Measurements from ENCODE around the gene COL25A1. TPM values are rescaled to one million over a fixed set of nuclear protein-coding genes. Genes with fewer than 3 reads are reported as not detected.

COL25A1 gene
- total RNA-seq, 1 experiment from 2014 or later = not detected

GRCh38 chr4:109123951-109124350, 178.5 kb downstream of the COL25A1 start:
- intact Hi-C loops (cut with micrococcal nuclease) = no loop called here
- Histone ChIP-seq H3K27ac (ENCODE audit: low read depth, low read length) (no peak overlapping the region), H3K4me3 (replicated peaks in 1 of 2; ENCODE audit: low read depth in 1 of 2, low read length in 2 of 2) (no peak overlapping the region), H3K4me1 (ENCODE audit: control insufficient read depth in 1 of 2, insufficient read depth in 2 of 2, low read length in 2 of 2) (no peaks in the 10 kb centered on the region), H3K4me2 (ENCODE audit: low read length) (no peak overlapping the region), H2AFZ (ENCODE audit: low read depth, low read length, poor library complexity, severe bottlenecking) (no peak overlapping the region), H3K9me2 (ENCODE audit: insufficient read depth) (no peaks in the 10 kb centered on the region), H3K9me3 (ENCODE audit: control insufficient read depth in 1 of 2, insufficient read depth in 1 of 2, low read depth in 1 of 2, low read length in 2 of 2) (no peaks in the 10 kb centered on the region), H4K20me1 (ENCODE audit: insufficient read depth) (no peaks in the 10 kb centered on the region), H3K27me3 (ENCODE audit: insufficient read depth, low read length) (peaks cover 45% of the 10 kb centered on the region), H3K79me2 (ENCODE audit: insufficient read depth, low read length) (no peaks in the 10 kb centered on the region), H3K36me3 (ENCODE audit: control insufficient read depth in 1 of 2, insufficient read depth in 2 of 2, low read length in 2 of 2) (no peaks in the 10 kb centered on the region), H3K9ac (ENCODE audit: low read length) (no peak overlapping the region)
- no peak for ATAC-seq
- ChIA-PET RAD21 (ENCODE audit: low non-redundant PET in 1 of 2, low total read pairs in 2 of 2, uncharacterized antibody in 2 of 2, unreplicated experiment in 2 of 2) (no interaction called here), CTCF (no interaction called here), POLR2A (interaction anchor here (1.0 kb wide), 1 partner anchor 20 kb away, joined by 3 read pairs; no protein-coding TSS in a partner anchor)
- BruUV-seq (replicated peaks) = no TSS peak
- no peak for TF ChIP-seq POLR2A (IDR thresholded peaks at IDR 0.05; ENCODE audit: borderline replicate concordance, extremely low read depth, insufficient read depth, insufficient read length)
- TF ChIP-seq RAD21 (IDR thresholded peaks at IDR 0.05; ENCODE audit: low read depth) = no peak
- TF ChIP-seq EZH2phosphoT487 (IDR thresholded peaks at IDR 0.05; ENCODE audit: borderline replicate concordance) = no peak
- no peak for TF ChIP-seq SIN3A (IDR thresholded peaks at IDR 0.05; ENCODE audit: low read depth)
- no peak for TF ChIP-seq SP1 (IDR thresholded peaks at IDR 0.05; ENCODE audit: low read depth)
- no peak for DNase-seq (ENCODE audit: low read depth, low spot score)

DNA sequence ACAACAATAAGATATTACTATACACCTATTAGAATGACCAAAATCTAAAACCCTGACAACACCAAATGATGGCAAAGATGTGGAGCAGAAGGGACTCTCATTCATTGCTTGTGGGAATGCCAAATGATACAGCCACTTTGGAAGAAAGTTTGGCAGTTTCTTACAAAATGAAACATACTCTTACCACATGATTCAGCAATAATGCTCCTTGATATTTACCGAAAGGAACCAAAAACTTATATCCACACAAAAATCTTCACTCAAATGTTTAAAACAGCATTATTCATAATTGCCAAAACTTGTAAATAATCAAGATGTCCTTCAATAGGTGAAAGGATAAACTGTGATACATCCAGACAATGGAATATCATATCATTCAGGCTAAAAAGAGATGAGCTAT, 180.9 kb downstream of the COL25A1 start:
- BruUV-seq (replicated peaks) = no TSS peak
- Histone ChIP-seq H3K27me3 (ENCODE audit: insufficient read depth, low read length) (peaks cover 54% of the 10 kb centered on the region), H3K36me3 (ENCODE audit: control insufficient read depth in 1 of 2, insufficient read depth in 2 of 2, low read length in 2 of 2) (no peaks in the 10 kb centered on the region), H3K9ac (ENCODE audit: low read length) (no peak overlapping the region), H3K79me2 (ENCODE audit: insufficient read depth, low read length) (no peaks in the 10 kb centered on the region), H4K20me1 (ENCODE audit: insufficient read depth) (no peaks in the 10 kb centered on the region), H3K27ac (ENCODE audit: low read depth, low read length) (no peak overlapping the region), H3K9me3 (ENCODE audit: control insufficient read depth in 1 of 2, insufficient read depth in 1 of 2, low read depth in 1 of 2, low read length in 2 of 2) (no peaks in the 10 kb centered on the region), H3K4me1 (ENCODE audit: control insufficient read depth in 1 of 2, insufficient read depth in 2 of 2, low read length in 2 of 2) (no peaks in the 10 kb centered on the region), H3K4me2 (ENCODE audit: low read length) (no peak overlapping the region), H3K4me3 (replicated peaks in 1 of 2; ENCODE audit: low read depth in 1 of 2, low read length in 2 of 2) (no peak overlapping the region), H3K9me2 (ENCODE audit: insufficient read depth) (no peaks in the 10 kb centered on the region), H2AFZ (ENCODE audit: low read depth, low read length, poor library complexity, severe bottlenecking) (no peak overlapping the region)
- intact Hi-C loops (cut with micrococcal nuclease) = no loop called here
- RAD21 ChIA-PET (ENCODE audit: low non-redundant PET in 1 of 2, low total read pairs in 2 of 2, uncharacterized antibody in 2 of 2, unreplicated experiment in 2 of 2) = no interaction called here
- POLR2A ChIA-PET = no interaction called here
- no peak for DNase-seq (ENCODE audit: low read depth, low spot score)
- ATAC-seq = no peak
- CTCF ChIA-PET = no interaction called here
- TF ChIP-seq CBX3 (IDR thresholded peaks at IDR 0.05; ENCODE audit: low read depth) = no peak
- TF ChIP-seq JUND (IDR thresholded peaks at IDR 0.05) = no peak
- TF ChIP-seq SIN3A (IDR thresholded peaks at IDR 0.05; ENCODE audit: low read depth) = no peak
- TF ChIP-seq ZNF274 (IDR thresholded peaks at IDR 0.05; ENCODE audit: low read depth, low read length) = no peak
- no peak for TF ChIP-seq YY1 (IDR thresholded peaks at IDR 0.05; ENCODE audit: extremely low read depth, insufficient replicate concordance, low read depth, low read length)
- TF ChIP-seq, protein P1, sequence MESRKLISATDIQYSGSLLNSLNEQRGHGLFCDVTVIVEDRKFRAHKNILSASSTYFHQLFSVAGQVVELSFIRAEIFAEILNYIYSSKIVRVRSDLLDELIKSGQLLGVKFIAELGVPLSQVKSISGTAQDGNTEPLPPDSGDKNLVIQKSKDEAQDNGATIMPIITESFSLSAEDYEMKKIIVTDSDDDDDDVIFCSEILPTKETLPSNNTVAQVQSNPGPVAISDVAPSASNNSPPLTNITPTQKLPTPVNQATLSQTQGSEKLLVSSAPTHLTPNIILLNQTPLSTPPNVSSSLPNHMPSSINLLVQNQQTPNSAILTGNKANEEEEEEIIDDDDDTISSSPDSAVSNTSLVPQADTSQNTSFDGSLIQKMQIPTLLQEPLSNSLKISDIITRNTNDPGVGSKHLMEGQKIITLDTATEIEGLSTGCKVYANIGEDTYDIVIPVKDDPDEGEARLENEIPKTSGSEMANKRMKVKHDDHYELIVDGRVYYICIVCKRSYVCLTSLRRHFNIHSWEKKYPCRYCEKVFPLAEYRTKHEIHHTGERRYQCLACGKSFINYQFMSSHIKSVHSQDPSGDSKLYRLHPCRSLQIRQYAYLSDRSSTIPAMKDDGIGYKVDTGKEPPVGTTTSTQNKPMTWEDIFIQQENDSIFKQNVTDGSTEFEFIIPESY (IDR thresholded peaks at IDR 0.05; ENCODE audit: extremely low read depth, insufficient replicate concordance, low read length) = no peak
- TF ChIP-seq, protein P2, sequence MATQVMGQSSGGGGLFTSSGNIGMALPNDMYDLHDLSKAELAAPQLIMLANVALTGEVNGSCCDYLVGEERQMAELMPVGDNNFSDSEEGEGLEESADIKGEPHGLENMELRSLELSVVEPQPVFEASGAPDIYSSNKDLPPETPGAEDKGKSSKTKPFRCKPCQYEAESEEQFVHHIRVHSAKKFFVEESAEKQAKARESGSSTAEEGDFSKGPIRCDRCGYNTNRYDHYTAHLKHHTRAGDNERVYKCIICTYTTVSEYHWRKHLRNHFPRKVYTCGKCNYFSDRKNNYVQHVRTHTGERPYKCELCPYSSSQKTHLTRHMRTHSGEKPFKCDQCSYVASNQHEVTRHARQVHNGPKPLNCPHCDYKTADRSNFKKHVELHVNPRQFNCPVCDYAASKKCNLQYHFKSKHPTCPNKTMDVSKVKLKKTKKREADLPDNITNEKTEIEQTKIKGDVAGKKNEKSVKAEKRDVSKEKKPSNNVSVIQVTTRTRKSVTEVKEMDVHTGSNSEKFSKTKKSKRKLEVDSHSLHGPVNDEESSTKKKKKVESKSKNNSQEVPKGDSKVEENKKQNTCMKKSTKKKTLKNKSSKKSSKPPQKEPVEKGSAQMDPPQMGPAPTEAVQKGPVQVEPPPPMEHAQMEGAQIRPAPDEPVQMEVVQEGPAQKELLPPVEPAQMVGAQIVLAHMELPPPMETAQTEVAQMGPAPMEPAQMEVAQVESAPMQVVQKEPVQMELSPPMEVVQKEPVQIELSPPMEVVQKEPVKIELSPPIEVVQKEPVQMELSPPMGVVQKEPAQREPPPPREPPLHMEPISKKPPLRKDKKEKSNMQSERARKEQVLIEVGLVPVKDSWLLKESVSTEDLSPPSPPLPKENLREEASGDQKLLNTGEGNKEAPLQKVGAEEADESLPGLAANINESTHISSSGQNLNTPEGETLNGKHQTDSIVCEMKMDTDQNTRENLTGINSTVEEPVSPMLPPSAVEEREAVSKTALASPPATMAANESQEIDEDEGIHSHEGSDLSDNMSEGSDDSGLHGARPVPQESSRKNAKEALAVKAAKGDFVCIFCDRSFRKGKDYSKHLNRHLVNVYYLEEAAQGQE (IDR thresholded peaks at IDR 0.05; ENCODE audit: low read depth) = no peak
- no peak for TF ChIP-seq ELF1 (IDR thresholded peaks at IDR 0.05; ENCODE audit: borderline replicate concordance, low read depth)
- TF ChIP-seq FOSL1 (IDR thresholded peaks at IDR 0.05; ENCODE audit: low read depth) = no peak
- no peak for TF ChIP-seq ZFX (IDR thresholded peaks at IDR 0.05)
- TF ChIP-seq CEBPB (IDR thresholded peaks at IDR 0.05; ENCODE audit: low read depth) = no peak
- no peak for TF ChIP-seq POLR2AphosphoS5 (IDR thresholded peaks at IDR 0.05; ENCODE audit: low read depth, low read length)
- TF ChIP-seq MAX (IDR thresholded peaks at IDR 0.05) = no peak
- TF ChIP-seq EZH2 (IDR thresholded peaks at IDR 0.05) = no peak
